ENCODE measurements around the gene PFAS. TPM values are rescaled to one million over a fixed set of nuclear protein-coding genes. Genes with fewer than 3 reads are reported as not detected.
A peak's percentile ranks its signal among the peaks of the same experiment; 100 is the strongest.

The PFAS gene
- total RNA-seq, 1 donor = 37.0 TPM

DNA sequence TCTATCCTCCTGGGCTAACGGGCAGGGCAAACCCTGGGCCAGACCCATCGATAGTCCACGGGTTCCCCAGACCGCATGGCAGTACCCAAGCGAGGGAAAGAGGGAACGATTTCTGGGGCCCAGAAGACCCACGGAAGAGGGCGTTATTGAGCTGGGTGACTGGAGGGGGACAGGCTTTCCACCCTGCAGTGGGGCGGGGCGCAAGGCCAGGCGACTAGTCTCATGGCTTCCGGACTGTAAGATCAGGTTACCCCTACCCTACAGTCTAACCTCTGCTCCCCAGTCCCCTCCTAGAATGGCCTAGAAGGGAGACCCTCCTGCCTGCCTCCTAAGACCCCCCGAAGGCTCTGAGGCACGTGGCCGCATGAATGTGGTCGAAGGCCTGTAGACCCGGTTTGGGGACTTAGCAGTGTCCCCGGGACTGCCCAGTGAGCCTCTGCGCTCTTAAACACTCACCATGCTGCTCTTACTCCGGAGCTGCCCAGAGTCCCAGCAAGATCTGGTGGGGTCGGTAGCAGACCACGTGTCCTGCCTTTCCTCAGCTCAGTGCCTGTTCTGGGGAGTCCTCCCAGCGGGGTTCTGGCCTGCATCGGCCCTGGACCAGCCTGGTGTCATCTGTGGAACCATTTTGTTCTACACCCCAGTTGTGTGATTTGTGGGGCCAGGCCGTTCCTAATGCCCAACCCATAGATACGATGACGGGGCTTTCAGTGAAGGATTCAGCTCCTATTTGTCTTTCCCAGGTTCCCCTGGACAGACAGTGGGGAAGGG, 25.5 kb upstream of the PFAS start:
- DNase-seq (ENCODE audit: low read depth) = peak; percentile 3
- TF ChIP-seq, protein P1, sequence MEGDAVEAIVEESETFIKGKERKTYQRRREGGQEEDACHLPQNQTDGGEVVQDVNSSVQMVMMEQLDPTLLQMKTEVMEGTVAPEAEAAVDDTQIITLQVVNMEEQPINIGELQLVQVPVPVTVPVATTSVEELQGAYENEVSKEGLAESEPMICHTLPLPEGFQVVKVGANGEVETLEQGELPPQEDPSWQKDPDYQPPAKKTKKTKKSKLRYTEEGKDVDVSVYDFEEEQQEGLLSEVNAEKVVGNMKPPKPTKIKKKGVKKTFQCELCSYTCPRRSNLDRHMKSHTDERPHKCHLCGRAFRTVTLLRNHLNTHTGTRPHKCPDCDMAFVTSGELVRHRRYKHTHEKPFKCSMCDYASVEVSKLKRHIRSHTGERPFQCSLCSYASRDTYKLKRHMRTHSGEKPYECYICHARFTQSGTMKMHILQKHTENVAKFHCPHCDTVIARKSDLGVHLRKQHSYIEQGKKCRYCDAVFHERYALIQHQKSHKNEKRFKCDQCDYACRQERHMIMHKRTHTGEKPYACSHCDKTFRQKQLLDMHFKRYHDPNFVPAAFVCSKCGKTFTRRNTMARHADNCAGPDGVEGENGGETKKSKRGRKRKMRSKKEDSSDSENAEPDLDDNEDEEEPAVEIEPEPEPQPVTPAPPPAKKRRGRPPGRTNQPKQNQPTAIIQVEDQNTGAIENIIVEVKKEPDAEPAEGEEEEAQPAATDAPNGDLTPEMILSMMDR (IDR thresholded peaks at IDR 0.05; ENCODE audit: insufficient read depth, low read length) = no peak
- H3K4me3 ChIP-seq (ENCODE audit: low read depth, low read length) = peak overlapping the region; percentile 73

DNA sequence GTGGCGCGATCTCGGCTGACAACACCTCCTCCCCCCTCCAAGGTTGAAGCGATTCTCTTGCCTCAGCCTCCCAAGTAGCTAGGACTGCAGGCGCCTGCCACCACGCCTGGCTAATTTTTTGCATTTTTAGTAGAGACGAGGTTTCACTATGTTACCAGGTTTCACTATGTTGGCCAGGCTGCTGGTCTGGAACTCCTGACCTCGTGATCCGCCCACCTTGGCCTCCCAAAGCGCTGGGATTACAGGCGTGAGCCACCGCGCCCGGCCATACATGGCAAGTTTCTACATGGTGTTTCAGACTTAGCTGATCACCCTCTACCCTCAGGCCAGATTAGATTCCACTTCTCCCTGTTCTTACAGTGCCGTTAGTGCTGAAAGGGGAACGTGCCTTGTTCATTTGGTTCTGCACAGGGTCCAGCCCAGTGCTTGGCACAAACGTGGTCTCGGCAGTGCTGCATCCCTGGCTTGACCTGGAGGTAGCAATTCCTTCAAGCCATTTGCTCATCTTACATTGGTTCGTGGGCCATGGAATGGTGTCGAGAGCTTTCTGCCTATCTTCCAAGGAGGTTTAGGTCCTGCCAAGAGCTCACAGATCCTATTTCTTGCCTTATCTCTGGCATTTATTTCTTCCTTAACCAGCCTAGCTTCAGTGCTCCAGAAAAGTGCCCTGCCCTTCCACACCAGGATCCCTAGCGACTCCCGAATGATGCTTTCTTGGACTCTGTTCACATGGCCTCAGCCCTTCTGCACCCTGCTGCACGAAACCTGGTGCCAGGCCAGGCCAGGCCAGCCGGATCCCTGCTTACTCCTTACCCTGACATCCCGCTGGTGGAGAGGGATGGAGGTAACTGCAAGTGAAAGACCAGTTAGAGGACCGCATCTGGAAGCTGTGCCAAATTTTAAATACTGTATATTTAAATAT, 23.9 kb upstream of the PFAS start:
- TF ChIP-seq, protein P1 (IDR thresholded peaks at IDR 0.05; ENCODE audit: insufficient read depth, low read length) = no peak
- no peak for DNase-seq (ENCODE audit: low read depth)
- H3K4me3 ChIP-seq (ENCODE audit: low read depth, low read length) = no peak overlapping the region

DNA sequence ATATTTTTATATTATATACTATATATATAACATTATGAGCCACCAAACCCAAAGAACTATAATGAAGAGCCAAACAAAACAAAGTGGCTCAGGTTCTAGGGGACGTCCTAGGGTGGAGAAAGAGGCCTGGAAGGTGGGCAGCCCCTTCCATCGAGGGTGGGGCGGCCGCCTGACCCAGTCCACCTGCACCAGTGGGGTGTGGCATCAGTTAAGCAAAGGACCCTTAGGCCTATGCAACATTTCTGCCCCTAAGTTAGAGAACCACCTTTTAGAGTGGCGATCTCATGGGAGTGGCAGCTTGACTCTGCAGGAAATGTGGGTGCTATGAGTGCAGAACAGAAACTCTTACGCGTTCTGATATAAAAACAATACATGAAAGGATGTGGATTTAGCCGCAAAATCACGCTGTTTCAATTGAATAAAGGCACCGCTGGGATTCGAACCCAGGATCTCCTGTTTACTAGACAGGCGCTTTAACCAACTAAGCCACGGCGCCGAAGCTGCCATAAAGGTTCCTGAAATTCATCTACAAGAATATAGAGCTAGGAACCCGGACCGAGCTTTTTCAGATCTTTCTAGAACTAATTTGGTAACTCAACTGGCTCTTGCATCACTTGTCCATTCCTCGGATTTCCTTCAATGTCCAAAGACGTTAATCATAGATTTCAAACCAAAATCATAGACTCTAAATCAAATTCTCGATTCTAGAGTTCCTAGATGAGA, 23.1 kb upstream of the PFAS start:
- peak overlapping the region; percentile 59 for H3K4me3 ChIP-seq (ENCODE audit: low read depth, low read length)
- DNase-seq (ENCODE audit: low read depth) = peak; percentile 89
- TF ChIP-seq, protein P1 (IDR thresholded peaks at IDR 0.05; ENCODE audit: insufficient read depth, low read length) = no peak

DNA sequence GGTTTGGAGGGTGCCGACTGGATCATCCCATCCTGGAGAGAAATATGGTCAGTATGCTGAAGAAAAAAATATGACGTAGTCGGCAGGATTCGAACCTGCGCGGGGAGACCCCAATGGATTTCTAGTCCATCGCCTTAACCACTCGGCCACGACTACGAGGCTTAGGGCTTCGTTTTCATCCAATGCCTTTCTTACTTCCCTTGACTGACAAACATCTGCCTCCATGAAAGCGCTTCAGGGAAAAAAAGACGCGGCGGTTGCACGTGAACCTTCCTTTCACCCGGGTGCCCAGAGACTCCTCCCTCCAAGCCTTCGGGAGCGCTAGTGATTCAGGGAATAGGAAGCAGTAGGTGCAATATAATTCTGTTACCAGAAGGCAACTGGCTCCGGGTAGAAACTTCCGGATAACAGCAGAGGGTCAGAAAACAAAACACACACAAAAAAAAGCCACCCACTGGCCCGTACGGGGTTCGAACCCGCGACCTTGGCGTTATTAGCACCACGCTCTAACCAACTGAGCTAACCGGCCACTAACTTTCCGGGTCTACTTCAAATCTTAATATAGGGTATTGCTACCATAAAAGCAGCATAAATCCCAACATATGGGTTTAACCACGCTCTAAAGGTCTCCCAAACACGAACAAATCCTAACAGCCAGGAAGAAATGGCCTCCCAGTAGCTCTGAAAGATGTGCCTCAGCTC, 22.4 kb upstream of the PFAS start:
- peak overlapping the region; percentile 59 for H3K4me3 ChIP-seq (ENCODE audit: low read depth, low read length)
- peak; percentile 95 for DNase-seq (ENCODE audit: low read depth)
- TF ChIP-seq, protein P1 (IDR thresholded peaks at IDR 0.05; ENCODE audit: insufficient read depth, low read length) = no peak

DNA sequence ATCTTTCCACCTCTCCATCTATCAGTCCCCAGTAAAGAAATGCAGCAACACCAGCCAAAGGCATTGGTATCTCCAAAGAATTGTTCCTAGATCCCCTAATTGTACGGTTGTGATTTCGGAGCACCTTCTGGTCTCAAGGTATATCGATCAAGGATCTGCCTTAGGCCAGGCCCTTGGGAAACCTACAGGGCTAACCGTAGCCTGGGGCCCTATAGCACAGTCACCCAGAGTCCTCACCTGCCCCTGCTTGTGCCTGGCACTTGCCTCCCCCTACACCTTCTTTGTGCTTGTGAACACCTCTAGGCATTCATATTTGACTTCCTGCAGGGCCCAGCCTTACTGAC, 21.9 kb upstream of the PFAS start:
- TF ChIP-seq, protein P1 (IDR thresholded peaks at IDR 0.05; ENCODE audit: insufficient read depth, low read length) = no peak
- no peak for DNase-seq (ENCODE audit: low read depth)
- peak overlapping the region; percentile 59 for H3K4me3 ChIP-seq (ENCODE audit: low read depth, low read length)

DNA sequence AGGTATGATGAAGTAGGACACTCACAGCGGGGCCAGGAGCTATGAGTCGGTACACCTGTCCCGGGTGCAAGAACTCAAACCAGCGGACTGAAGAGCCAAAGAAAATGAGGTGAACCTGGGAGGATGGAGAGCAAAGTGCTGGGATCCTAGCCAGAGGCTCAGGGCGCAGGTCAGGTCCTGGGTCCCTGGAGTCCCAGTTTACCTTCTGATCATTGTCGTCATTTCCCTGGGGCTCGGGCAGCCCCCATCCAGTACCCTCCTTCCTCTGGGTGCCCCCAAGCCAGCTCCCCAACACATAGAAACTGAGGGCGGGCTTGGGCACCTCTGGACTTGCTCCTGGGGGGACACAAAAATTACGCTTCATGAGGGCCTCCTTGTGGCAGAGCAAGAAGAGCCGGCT, 17.4 kb upstream of the PFAS start:
- DNase-seq (ENCODE audit: low read depth) = no peak
- H3K4me3 ChIP-seq (ENCODE audit: low read depth, low read length) = no peak overlapping the region
- TF ChIP-seq, protein P1 (IDR thresholded peaks at IDR 0.05; ENCODE audit: insufficient read depth, low read length) = no peak

Data from fibroblast of the aortic adventitia (primary cell).